Activated CD8-positive, alpha-beta T cell treated with anti-CD3 and anti-CD28 coated beads for 36 hours (primary cell): Measurements from ENCODE around the gene ABLIM1. TPM values are rescaled to one million over a fixed set of nuclear protein-coding genes. Genes with fewer than 3 reads are reported as not detected.

Source experiments
- ATAC-seq: fragments of 200-7000 bp; cut with Tn5 transposase; one replicate; pipeline ENCODE4 v1.10.0; 2021; ENCODE audit warnings: mild to moderate bottlenecking, moderate library complexity
- CTCF ChIA-PET: fragments of 350-600 bp; sonication (Branson Sonifier 250); formaldehyde crosslinking; loops from one replicate; lab custom pipeline; 2021; ENCODE audit warnings: antibody characterized with exemption; lab: Charles Lee
- POLR2A ChIA-PET: fragments of 350-600 bp; sonication (Branson Sonifier 250); formaldehyde crosslinking; loops from one replicate; lab custom pipeline; 2021; ENCODE audit warnings: antibody characterized with exemption; lab: Charles Lee
- DNase-seq: peaks from one replicate; pipeline ENCODE4 v3.0.0-alpha.2; 2020
- H3K27ac Mint-ChIP-seq: one replicate; pipeline ENCODE4 v1.8.0; 2021; ENCODE audit warnings: mild to moderate bottlenecking, mixed read lengths
- H3K27me3 Mint-ChIP-seq: one replicate; pipeline ENCODE4 v1.8.0; 2021; ENCODE audit warnings: mixed read lengths
- H3K36me3 Mint-ChIP-seq: one replicate; pipeline ENCODE4 v1.8.0; 2021; ENCODE audit warnings: low read depth, mixed read lengths
- H3K4me1 Mint-ChIP-seq: one replicate; pipeline ENCODE4 v1.8.0; 2021; ENCODE audit warnings: low read depth, mixed read lengths
- H3K4me3 Mint-ChIP-seq: one replicate; pipeline ENCODE4 v1.8.0; 2021; ENCODE audit warnings: mild to moderate bottlenecking, moderate library complexity, mixed read lengths
- H3K9me3 Mint-ChIP-seq: one replicate; pipeline ENCODE4 v1.8.0; 2021; ENCODE audit warnings: mixed read lengths
- intact Hi-C: fragments of 100-400 bp; cut with micrococcal nuclease; formaldehyde crosslinking; loops from one replicate; pipeline ENCODE4 v1.10.0; 2022
- total RNA-seq, 2 experiments: library from RNA; stranded (reverse); gene quantifications; one replicate each; pipeline ENCODE4 v1.2.3, GENCODE V29; 2021
- TF ChIP-seq, protein P1 (sequence below): fragments of 200-600 bp; IDR thresholded peaks from one replicate; pipeline ENCODE4 v1.8.0; 2022; ENCODE audit warnings: antibody characterized with exemption, mild to moderate bottlenecking

ABLIM1 gene
- total RNA-seq, 2 experiments from 2014 or later = 148 to 155 TPM

GRCh38 chr10:114682121-114682520 lies 24.0 kb upstream of the ABLIM1 start:
- intact Hi-C loops = no loop called here
- no peak for DNase-seq
- TF ChIP-seq, protein P1, sequence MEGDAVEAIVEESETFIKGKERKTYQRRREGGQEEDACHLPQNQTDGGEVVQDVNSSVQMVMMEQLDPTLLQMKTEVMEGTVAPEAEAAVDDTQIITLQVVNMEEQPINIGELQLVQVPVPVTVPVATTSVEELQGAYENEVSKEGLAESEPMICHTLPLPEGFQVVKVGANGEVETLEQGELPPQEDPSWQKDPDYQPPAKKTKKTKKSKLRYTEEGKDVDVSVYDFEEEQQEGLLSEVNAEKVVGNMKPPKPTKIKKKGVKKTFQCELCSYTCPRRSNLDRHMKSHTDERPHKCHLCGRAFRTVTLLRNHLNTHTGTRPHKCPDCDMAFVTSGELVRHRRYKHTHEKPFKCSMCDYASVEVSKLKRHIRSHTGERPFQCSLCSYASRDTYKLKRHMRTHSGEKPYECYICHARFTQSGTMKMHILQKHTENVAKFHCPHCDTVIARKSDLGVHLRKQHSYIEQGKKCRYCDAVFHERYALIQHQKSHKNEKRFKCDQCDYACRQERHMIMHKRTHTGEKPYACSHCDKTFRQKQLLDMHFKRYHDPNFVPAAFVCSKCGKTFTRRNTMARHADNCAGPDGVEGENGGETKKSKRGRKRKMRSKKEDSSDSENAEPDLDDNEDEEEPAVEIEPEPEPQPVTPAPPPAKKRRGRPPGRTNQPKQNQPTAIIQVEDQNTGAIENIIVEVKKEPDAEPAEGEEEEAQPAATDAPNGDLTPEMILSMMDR = no peak
- no peaks in the 10 kb centered on the region for H3K27me3 Mint-ChIP-seq
- no peaks in the 10 kb centered on the region for H3K4me1 Mint-ChIP-seq
- no peak overlapping the region for H3K4me3 Mint-ChIP-seq
- no peaks in the 10 kb centered on the region for H3K9me3 Mint-ChIP-seq
- POLR2A ChIA-PET = no interaction called here
- no peaks in the 10 kb centered on the region for H3K36me3 Mint-ChIP-seq
- no peak overlapping the region for H3K27ac Mint-ChIP-seq
- ATAC-seq = no peak
- CTCF ChIA-PET = interaction anchor here (1.1 to 1.6 kb wide), 2 partner anchors 131 to 378 kb away, joined by 3 to 4 read pairs; no protein-coding TSS in a partner anchor

GRCh38 chr10:114681542-114681941 lies 23.5 kb upstream of the ABLIM1 start:
- no peak overlapping the region for H3K4me3 Mint-ChIP-seq
- ATAC-seq = no peak
- intact Hi-C loops = no loop called here
- no peaks in the 10 kb centered on the region for H3K9me3 Mint-ChIP-seq
- H3K27me3 Mint-ChIP-seq = no peaks in the 10 kb centered on the region
- DNase-seq = no peak
- no peaks in the 10 kb centered on the region for H3K4me1 Mint-ChIP-seq
- TF ChIP-seq, protein P1 = no peak
- no peaks in the 10 kb centered on the region for H3K36me3 Mint-ChIP-seq
- CTCF ChIA-PET = interaction anchor here (1.1 to 1.6 kb wide), 2 partner anchors 131 to 378 kb away, joined by 3 to 4 read pairs; no protein-coding TSS in a partner anchor
- POLR2A ChIA-PET = interaction anchor here (0.9 kb wide), 1 partner anchor 12 kb away, joined by 3 read pairs; no protein-coding TSS in a partner anchor
- H3K27ac Mint-ChIP-seq = no peak overlapping the region

DNA sequence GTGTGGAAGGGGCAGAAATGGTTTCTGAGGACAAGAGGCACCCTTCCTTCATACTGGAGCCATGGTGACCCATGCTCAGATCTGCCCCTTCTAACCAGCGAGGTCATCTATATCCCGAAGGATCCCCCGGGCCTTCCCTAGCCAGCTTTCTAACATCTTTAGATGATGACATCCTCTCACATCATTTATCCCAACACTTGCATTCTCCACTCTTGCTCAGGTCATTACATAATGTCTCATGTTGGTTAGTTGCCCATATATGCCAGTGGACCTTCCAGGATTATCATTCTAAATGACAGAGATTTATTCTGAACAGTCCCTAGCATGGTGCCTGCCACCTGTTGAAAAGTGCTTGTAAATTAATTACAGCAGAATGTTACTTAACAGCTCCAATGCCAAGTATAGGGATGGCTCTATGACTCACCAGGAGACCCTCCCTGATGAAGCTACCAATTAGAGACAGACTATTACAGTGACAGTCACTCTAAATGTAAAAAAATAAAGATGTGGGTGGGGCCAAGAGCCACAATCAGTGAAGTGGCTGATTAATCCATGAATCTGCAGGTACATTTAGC lies 22.6 kb upstream of the ABLIM1 start:
- H3K4me3 Mint-ChIP-seq = no peak overlapping the region
- no peak overlapping the region for H3K27ac Mint-ChIP-seq
- no peaks in the 10 kb centered on the region for H3K4me1 Mint-ChIP-seq
- POLR2A ChIA-PET = no interaction called here
- intact Hi-C loops = no loop called here
- TF ChIP-seq, protein P1 = no peak
- ATAC-seq (no peak), DNase-seq (no peak)
- H3K36me3 Mint-ChIP-seq = no peaks in the 10 kb centered on the region
- CTCF ChIA-PET = interaction anchor here (1.2 kb wide), 1 partner anchor 210 kb away, joined by 3 read pairs; no protein-coding TSS in a partner anchor
- H3K27me3 Mint-ChIP-seq = no peaks in the 10 kb centered on the region
- no peaks in the 10 kb centered on the region for H3K9me3 Mint-ChIP-seq

- no peaks in the 10 kb centered on the region for H3K4me1 Mint-ChIP-seq
- ChIA-PET CTCF (no interaction called here), POLR2A (no interaction called here)
- no peaks in the 10 kb centered on the region for H3K9me3 Mint-ChIP-seq
- H3K4me3 Mint-ChIP-seq = no peak overlapping the region
- H3K27me3 Mint-ChIP-seq = peaks cover 1% of the 10 kb centered on the region
- no peaks in the 10 kb centered on the region for H3K36me3 Mint-ChIP-seq
- ATAC-seq = no peak
- DNase-seq = no peak
- TF ChIP-seq, protein P1 = no peak
- no peak overlapping the region for H3K27ac Mint-ChIP-seq
- intact Hi-C loops = no loop called here
Observed at GRCh38 chr10:114679552-114679951, 21.5 kb upstream of the ABLIM1 start.

- TF ChIP-seq, protein P1 = no peak
- intact Hi-C loops = no loop called here
- CTCF ChIA-PET = no interaction called here
- peaks cover 1% of the 10 kb centered on the region for H3K27me3 Mint-ChIP-seq
- H3K27ac Mint-ChIP-seq = no peak overlapping the region
- no peaks in the 10 kb centered on the region for H3K36me3 Mint-ChIP-seq
- DNase-seq (no peak), ATAC-seq (no peak)
- no peaks in the 10 kb centered on the region for H3K4me1 Mint-ChIP-seq
- POLR2A ChIA-PET = no interaction called here
- H3K4me3 Mint-ChIP-seq = no peak overlapping the region
- no peaks in the 10 kb centered on the region for H3K9me3 Mint-ChIP-seq
Observed at GRCh38 chr10:114678820-114679219, 20.7 kb upstream of the ABLIM1 start.
